Mesenchymal stem cell (in vitro differentiated cells and primary cell): ENCODE data around the gene KRTAP4-3.

ENCODE experiments used
- DNase-seq: peaks from one replicate; pipeline ENCODE4 v3.0.0-alpha.2; 2013
- H2AFZ ChIP-seq: one replicate; pipeline ENCODE4 v1.6.1; 2013; ENCODE audit warnings: low read depth, mild to moderate bottlenecking, control low read depth, inconsistent platforms, low read length, moderate library complexity
- H2AK5ac ChIP-seq: 2 replicates; pipeline ENCODE4 v1.6.1; 2013; ENCODE audit warnings: low read length, moderate library complexity, mild to moderate bottlenecking, inconsistent platforms; ENCODE audit not compliant: severe bottlenecking
- H2BK120ac ChIP-seq: one replicate; pipeline ENCODE4 v1.6.1; 2013; ENCODE audit warnings: low read depth, mild to moderate bottlenecking, inconsistent platforms, low read length, moderate library complexity
- H2BK12ac ChIP-seq, 2 experiments: one replicate each; pipeline ENCODE4 v1.6.1; 2013; ENCODE audit warnings: inconsistent platforms in 2 of 2, low read length in 2 of 2, mild to moderate bottlenecking in 2 of 2, moderate library complexity in 2 of 2, control low read depth in 1 of 2
- H2BK15ac ChIP-seq: one replicate; pipeline ENCODE4 v1.6.1; 2013; ENCODE audit warnings: mild to moderate bottlenecking, low read depth, inconsistent platforms; ENCODE audit not compliant: poor library complexity, severe bottlenecking
- H2BK5ac ChIP-seq: 2 replicates; pipeline ENCODE4 v1.6.1; 2013; ENCODE audit warnings: low read depth, mild to moderate bottlenecking, low read length, control low read depth, inconsistent platforms; ENCODE audit not compliant: poor library complexity, severe bottlenecking
- H3K14ac ChIP-seq, 2 experiments: one replicate each; pipeline ENCODE4 v1.6.1; 2013; ENCODE audit warnings: inconsistent platforms in 2 of 2, low read length in 2 of 2, control low read depth in 1 of 2, mild to moderate bottlenecking in 1 of 2, moderate library complexity in 1 of 2
- H3K18ac ChIP-seq, 2 experiments: one replicate each; pipeline ENCODE4 v1.6.1; 2013; ENCODE audit warnings: inconsistent platforms in 2 of 2, low read length in 2 of 2, control low read depth in 1 of 2, low read depth in 1 of 2, mild to moderate bottlenecking in 1 of 2
- H3K23ac ChIP-seq, 2 experiments: one replicate each; pipeline ENCODE4 v1.6.1; 2013; ENCODE audit warnings: inconsistent platforms in 2 of 2, low read length in 2 of 2, mild to moderate bottlenecking in 2 of 2, moderate library complexity in 2 of 2, control low read depth in 1 of 2
- H3K27ac ChIP-seq: 2 replicates; pipeline ENCODE4 v1.5.1; 2013; ENCODE audit warnings: mild to moderate bottlenecking, moderate library complexity, low read length, control low read depth, inconsistent platforms; ENCODE audit not compliant: poor library complexity, severe bottlenecking
- H3K27me3 ChIP-seq, 2 experiments: 2 replicates each; pipeline versions ENCODE4 v1.6.1 to v1.7.0; 2013; ENCODE audit warnings: low read length in 2 of 2, mild to moderate bottlenecking in 2 of 2, moderate library complexity in 2 of 2, control low read depth in 1 of 2, inconsistent platforms in 1 of 2; ENCODE audit not compliant: control insufficient read depth in 1 of 2, insufficient read depth in 1 of 2
- H3K36me3 ChIP-seq, 2 experiments: 2 replicates each; pipeline versions ENCODE4 v1.6.1 to v1.7.0; 2013; ENCODE audit warnings: low read length in 2 of 2, control low read depth in 1 of 2, inconsistent platforms in 1 of 2, low read depth in 1 of 2, mild to moderate bottlenecking in 1 of 2; ENCODE audit not compliant: insufficient read depth in 2 of 2, control insufficient read depth in 1 of 2
- H3K4ac ChIP-seq, 2 experiments: one replicate each; pipeline ENCODE4 v1.6.1; 2013; ENCODE audit warnings: inconsistent platforms in 2 of 2, low read length in 2 of 2, mild to moderate bottlenecking in 2 of 2, moderate library complexity in 2 of 2, control low read depth in 1 of 2, low read depth in 1 of 2
- H3K4me1 ChIP-seq: 2 replicates; pipeline ENCODE4 v1.6.1; 2013; ENCODE audit warnings: low read depth, low read length, control low read depth; ENCODE audit not compliant: control insufficient read depth, insufficient read depth
- H3K4me2 ChIP-seq: 2 replicates; pipeline ENCODE4 v1.6.1; 2013; ENCODE audit warnings: low read length, mild to moderate bottlenecking, inconsistent platforms; ENCODE audit not compliant: poor library complexity, severe bottlenecking
- H3K4me3 ChIP-seq, 2 experiments: 2 replicates each; pipeline versions ENCODE4 v1.5.1 to v1.7.0; 2013; ENCODE audit warnings: low read length in 2 of 2, mild to moderate bottlenecking in 2 of 2, control low read depth in 1 of 2, low read depth in 1 of 2; ENCODE audit not compliant: insufficient read depth in 1 of 2
- H3K79me1 ChIP-seq: replicated peaks from 2 replicates; pipeline ENCODE4 v1.6.1; 2013; ENCODE audit warnings: mild to moderate bottlenecking, control low read depth, low read length, inconsistent platforms; ENCODE audit not compliant: poor library complexity, severe bottlenecking
- H3K9ac ChIP-seq: 2 replicates; pipeline ENCODE4 v1.7.0; 2013; ENCODE audit warnings: mild to moderate bottlenecking, low read length, moderate library complexity
- H3K9me3 ChIP-seq: 2 replicates; pipeline ENCODE4 v1.7.0; 2013; ENCODE audit warnings: mild to moderate bottlenecking, low read length; ENCODE audit not compliant: control insufficient read depth
- H4K8ac ChIP-seq: one replicate; pipeline ENCODE4 v1.6.1; 2013; ENCODE audit warnings: inconsistent platforms, mild to moderate bottlenecking, low read length, moderate library complexity
- H4K91ac ChIP-seq: one replicate; pipeline ENCODE4 v1.6.1; 2013; ENCODE audit warnings: mild to moderate bottlenecking, low read length, inconsistent platforms
- WGBS: methylation state at CpG from one replicate; pipeline ENCODE4 v1.1.7; 2013; ENCODE audit warnings: mixed read lengths; 5-methylcytosine and 5-hydroxymethylcytosine counted together

Gene KRTAP4-3

DNA sequence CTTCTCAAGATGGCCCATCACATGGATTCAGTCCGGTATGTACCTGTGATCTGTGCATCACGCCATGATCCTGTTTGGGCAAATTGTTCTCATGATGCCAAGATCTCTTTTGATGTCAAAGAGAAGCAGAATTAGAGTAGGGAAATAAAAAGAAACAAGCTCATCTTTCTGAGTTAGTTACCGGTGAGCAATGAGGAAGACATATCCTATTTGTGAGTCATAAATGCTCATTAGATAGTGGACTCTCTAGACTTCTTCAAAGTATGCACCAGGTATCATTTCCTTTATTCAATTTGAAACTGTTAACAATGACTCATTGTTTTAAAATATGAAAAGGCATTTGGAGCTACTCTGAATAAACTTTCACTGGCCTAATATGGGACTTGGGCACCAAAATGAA is 36.0 kb downstream of the KRTAP4-3 start:
- Histone ChIP-seq H2BK120ac (no peak overlapping the region), H2BK5ac (no peak overlapping the region), H3K27ac (no peak overlapping the region), H3K79me1 (no peaks in the 10 kb centered on the region), H3K9me3 (peaks cover 3% of the 10 kb centered on the region), H3K4me1 (no peaks in the 10 kb centered on the region), H2BK12ac (no peak overlapping the region), H2AK5ac (no peak overlapping the region), H3K9ac (no peak overlapping the region), H3K18ac (no peak overlapping the region), H3K4ac (no peak overlapping the region), H2AFZ (no peak overlapping the region), H4K8ac (no peak overlapping the region), H2BK15ac (no peak overlapping the region), H3K14ac (no peak overlapping the region), H4K91ac (no peak overlapping the region), H3K27me3 (no peaks in the 10 kb centered on the region), H3K4me3 (no peak overlapping the region), H3K36me3 (no peaks in the 10 kb centered on the region), H3K4me2 (no peak overlapping the region), H3K23ac (no peak overlapping the region)
- 93% methylated on average over 2 of the region's 3 CpGs for WGBS
- no peak for DNase-seq

DNA sequence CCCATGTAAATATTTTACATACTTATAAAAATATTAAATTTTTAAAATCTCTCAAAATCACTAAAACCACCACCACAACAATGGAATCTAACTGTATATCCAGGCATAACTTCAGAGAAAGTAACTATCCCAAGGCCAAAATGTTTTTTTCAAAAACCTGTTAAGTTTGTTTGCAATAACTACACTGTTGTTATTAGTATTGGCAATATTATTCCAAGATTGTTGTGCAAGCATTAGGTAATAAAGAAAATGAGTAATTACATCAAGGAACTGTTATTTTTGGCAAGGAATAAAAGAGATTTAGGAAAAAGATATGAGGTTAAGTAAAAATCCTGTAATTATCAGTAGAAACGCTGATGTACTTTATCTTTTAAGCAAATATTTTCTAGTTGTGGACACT is 40.6 kb downstream of the KRTAP4-3 start:
- no peaks in the 10 kb centered on the region for H3K27me3 ChIP-seq
- H3K36me3 ChIP-seq: no peaks in the 10 kb centered on the region
- no peak overlapping the region for H3K9ac ChIP-seq
- no peak for DNase-seq
- H3K4ac ChIP-seq: no peak overlapping the region
- no peak overlapping the region for H2BK15ac ChIP-seq
- H4K8ac ChIP-seq: no peak overlapping the region
- H2AFZ ChIP-seq: no peak overlapping the region
- no CpG with 5 or more reads among the region's 1 CpG for WGBS
- H2AK5ac ChIP-seq: no peak overlapping the region
- H3K79me1 ChIP-seq: no peaks in the 10 kb centered on the region
- no peak overlapping the region for H2BK120ac ChIP-seq
- H4K91ac ChIP-seq: no peak overlapping the region
- no peak overlapping the region for H3K4me2 ChIP-seq
- no peak overlapping the region for H3K4me3 ChIP-seq
- H2BK12ac ChIP-seq: no peak overlapping the region
- H3K18ac ChIP-seq: no peak overlapping the region
- peaks cover 2% of the 10 kb centered on the region for H3K4me1 ChIP-seq
- H2BK5ac ChIP-seq: no peak overlapping the region
- no peak overlapping the region for H3K27ac ChIP-seq
- H3K14ac ChIP-seq: no peak overlapping the region
- H3K9me3 ChIP-seq: no peaks in the 10 kb centered on the region
- no peak overlapping the region for H3K23ac ChIP-seq

DNA sequence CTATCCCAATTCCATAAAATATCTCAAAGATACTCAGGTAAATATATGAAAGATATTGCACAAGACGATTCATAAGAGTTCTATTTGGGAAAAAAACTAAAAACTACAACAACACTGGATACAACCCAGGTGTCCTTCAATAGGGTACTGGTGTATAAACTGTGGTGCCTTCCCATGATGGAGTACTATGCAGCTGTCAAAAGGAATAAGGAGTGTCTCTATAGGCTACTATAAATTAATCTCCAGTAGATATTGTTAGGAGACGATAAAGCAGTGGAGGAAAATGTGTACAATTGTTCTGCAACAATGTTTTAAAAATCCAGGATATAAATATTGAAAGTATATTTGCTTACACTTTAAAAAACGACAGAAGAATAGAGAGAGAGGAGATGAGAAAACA is 41.6 kb downstream of the KRTAP4-3 start:
- Histone ChIP-seq H3K4me1 (peaks cover 2% of the 10 kb centered on the region), H3K36me3 (no peaks in the 10 kb centered on the region), H3K4ac (no peak overlapping the region), H2BK12ac (no peak overlapping the region), H3K14ac (no peak overlapping the region), H4K91ac (no peak overlapping the region), H3K4me2 (no peak overlapping the region), H3K79me1 (no peaks in the 10 kb centered on the region), H3K23ac (no peak overlapping the region), H2BK5ac (no peak overlapping the region), H3K18ac (no peak overlapping the region), H3K9ac (no peak overlapping the region), H2AFZ (no peak overlapping the region), H3K4me3 (no peak overlapping the region), H4K8ac (no peak overlapping the region), H2BK15ac (no peak overlapping the region), H3K27me3 (no peaks in the 10 kb centered on the region), H2BK120ac (no peak overlapping the region), H2AK5ac (no peak overlapping the region), H3K27ac (no peak overlapping the region), H3K9me3 (no peaks in the 10 kb centered on the region)
- DNase-seq: no peak
- no CpG with 5 or more reads among the region's 3 CpGs for WGBS

DNA sequence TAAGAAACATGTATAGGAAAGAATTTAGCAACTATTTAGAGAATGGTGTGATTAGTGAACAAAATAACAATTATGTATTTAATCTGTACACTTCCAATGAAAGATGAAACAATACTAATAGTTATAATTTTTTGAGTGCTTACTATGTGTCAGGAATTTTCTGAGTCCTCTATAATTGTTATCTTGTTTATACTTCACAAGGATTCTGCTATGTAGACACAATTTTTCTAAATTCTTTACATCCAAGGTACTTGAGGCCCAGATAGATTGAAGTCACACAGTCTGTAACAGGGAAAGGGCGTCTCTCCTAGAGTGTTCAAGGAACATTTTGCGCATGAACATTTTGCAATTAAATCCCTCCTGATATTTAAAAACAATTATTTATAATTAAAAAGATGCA is 43.0 kb downstream of the KRTAP4-3 start:
- Histone ChIP-seq H3K36me3 (no peaks in the 10 kb centered on the region), H3K9ac (no peak overlapping the region), H2BK120ac (no peak overlapping the region), H2AFZ (no peak overlapping the region), H4K8ac (no peak overlapping the region), H2AK5ac (no peak overlapping the region), H3K79me1 (no peaks in the 10 kb centered on the region), H3K27me3 (no peaks in the 10 kb centered on the region), H3K4me2 (no peak overlapping the region), H3K9me3 (no peaks in the 10 kb centered on the region), H3K18ac (no peak overlapping the region), H3K4ac (no peak overlapping the region), H3K23ac (no peak overlapping the region), H3K4me1 (peaks cover 2% of the 10 kb centered on the region), H2BK15ac (no peak overlapping the region), H3K14ac (no peak overlapping the region), H4K91ac (no peak overlapping the region), H2BK5ac (no peak overlapping the region), H3K4me3 (no peak overlapping the region), H3K27ac (no peak overlapping the region), H2BK12ac (no peak overlapping the region)
- DNase-seq: no peak
- 78% methylated on average over 1 of the region's 2 CpGs for WGBS
